OCI-LY3 (cell line): ENCODE results near the gene TCF12.
A peak's percentile ranks its signal among the peaks of the same experiment; 100 is the strongest.

Experiments
- H2AFZ ChIP-seq: fragments of 200-600, 300-600 bp; shearing (Covaris generic); 2 replicates; pipeline ENCODE4 v1.6.0; 2014; ENCODE audit warnings: antibody characterized with exemption, low read depth, low read length
- H3K27ac ChIP-seq: fragments of 200-600, 300-600 bp; sonication (generic); 2 replicates; pipeline ENCODE4 v1.5.1; 2014; ENCODE audit warnings: mild to moderate bottlenecking, low read length, moderate library complexity, mixed read lengths
- H3K27me3 ChIP-seq: fragments of 200-600, 300-600 bp; sonication (generic); 2 replicates; pipeline ENCODE4 v1.6.1; 2014; ENCODE audit warnings: low read depth, low read length, mixed read lengths
- H3K36me3 ChIP-seq: fragments of 200-600, 300-600 bp; sonication (generic); replicated peaks from 2 replicates; pipeline ENCODE3; 2014; ENCODE audit warnings: low read depth, low read length, mixed read lengths
- H3K4me1 ChIP-seq: fragments of 300-600, 200-600 bp; sonication (generic); 2 replicates; pipeline ENCODE4 v1.6.1; 2014; ENCODE audit warnings: low read length, mixed read lengths
- H3K4me2 ChIP-seq: fragments of 200-600, 300-600 bp; sonication (generic); 2 replicates; pipeline ENCODE4 v1.6.1; 2014; ENCODE audit warnings: low read length, mixed read lengths
- H3K4me3 ChIP-seq: fragments of 300-600, 200-600 bp; sonication (generic); 2 replicates; pipeline ENCODE4 v1.5.1; 2014; ENCODE audit warnings: antibody characterized with exemption, mild to moderate bottlenecking, low read length, moderate library complexity
- H3K79me2 ChIP-seq: fragments of 300-600, 200-600 bp; shearing (Covaris generic); 2 replicates; pipeline ENCODE4 v1.6.1; 2014; ENCODE audit warnings: mild to moderate bottlenecking, low read length, mixed read lengths
- H3K9ac ChIP-seq: fragments of 300-600, 200-600 bp; shearing (Covaris generic); 2 replicates; pipeline ENCODE4 v1.6.0; 2014; ENCODE audit warnings: mild to moderate bottlenecking, low read length, moderate library complexity
- H3K9me3 ChIP-seq: fragments of 200-600, 300-600 bp; shearing (Covaris generic); 2 replicates; pipeline ENCODE4 v1.6.1; 2014; ENCODE audit warnings: low read length, mixed read lengths; ENCODE audit not compliant: insufficient read depth
- H4K20me1 ChIP-seq: fragments of 200-600, 300-600 bp; sonication (generic); 2 replicates; pipeline ENCODE4 v1.6.1; 2016; ENCODE audit warnings: low read length, mixed read lengths; ENCODE audit not compliant: insufficient read depth
- CTCF ChIP-seq: fragments of 200-600, 300-600 bp; sonication (generic); IDR thresholded peaks from 2 replicates; pipeline ENCODE4 v1.5.1; 2014; ENCODE audit warnings: antibody characterized with exemption, low read length, low read depth
- EZH2phosphoT487 ChIP-seq: fragments of 200-600 bp; shearing (Covaris generic); IDR thresholded peaks from 2 replicates; pipeline ENCODE4 v1.6.1; 2018; ENCODE audit warnings: antibody characterized with exemption, mixed run types, low read depth

Gene TCF12

GRCh38 chr15:56918046-56918938, at the start of gene TCF12:
TSS of gene TCF12 (plus strand) at chr15:56918644. CDS start at chr15:56919914, 1,270 bp downstream.
- H3K27me3 ChIP-seq, result no peaks in the 10 kb centered on the region
- peak within 1 kb of the TSS; percentile 65 for H2AFZ ChIP-seq
- peaks cover 10% of the 10 kb centered on the region for H3K36me3 ChIP-seq
- H4K20me1 ChIP-seq, result no peaks in the 10 kb centered on the region
- peak within 1 kb of the TSS; percentile 69 for H3K27ac ChIP-seq
- TF ChIP-seq CTCF, result peak; percentile 46
- TF ChIP-seq EZH2phosphoT487, result no peak
- H3K79me2 ChIP-seq, result peaks cover 29% of the 10 kb centered on the region
- no peaks in the 10 kb centered on the region for H3K9me3 ChIP-seq
- peak within 1 kb of the TSS; percentile 94 for H3K4me2 ChIP-seq
- peak within 1 kb of the TSS; percentile 97 for H3K4me3 ChIP-seq
- H3K9ac ChIP-seq, result peak within 1 kb of the TSS; percentile 94
- peaks cover 16% of the 10 kb centered on the region for H3K4me1 ChIP-seq

GRCh38 chr15:56869573-56869972, 48.9 kb upstream of the TCF12 start:
- no peaks in the 10 kb centered on the region for H3K27me3 ChIP-seq
- H3K4me3 ChIP-seq, result no peak overlapping the region
- H3K4me1 ChIP-seq, result peaks cover 10% of the 10 kb centered on the region
- no peak overlapping the region for H2AFZ ChIP-seq
- TF ChIP-seq EZH2phosphoT487, result no peak
- TF ChIP-seq CTCF, result peak; percentile 94
- H3K36me3 ChIP-seq, result no peaks in the 10 kb centered on the region
- no peaks in the 10 kb centered on the region for H4K20me1 ChIP-seq
- no peaks in the 10 kb centered on the region for H3K9me3 ChIP-seq
- no peak overlapping the region for H3K4me2 ChIP-seq
- H3K27ac ChIP-seq, result no peak overlapping the region
- no peak overlapping the region for H3K9ac ChIP-seq
- no peaks in the 10 kb centered on the region for H3K79me2 ChIP-seq

GRCh38 chr15:56871185-56871584, 47.3 kb upstream of the TCF12 start:
- TF ChIP-seq EZH2phosphoT487, result no peak
- TF ChIP-seq CTCF, result no peak
- Histone ChIP-seq H3K9ac (no peak overlapping the region), H3K27ac (no peak overlapping the region), H3K27me3 (no peaks in the 10 kb centered on the region), H3K4me2 (no peak overlapping the region), H3K4me1 (peaks cover 9% of the 10 kb centered on the region), H3K4me3 (no peak overlapping the region), H4K20me1 (no peaks in the 10 kb centered on the region), H2AFZ (no peak overlapping the region), H3K36me3 (no peaks in the 10 kb centered on the region), H3K79me2 (no peaks in the 10 kb centered on the region), H3K9me3 (no peaks in the 10 kb centered on the region)

- H3K79me2 ChIP-seq, result no peaks in the 10 kb centered on the region
- H3K27ac ChIP-seq, result no peak overlapping the region
- TF ChIP-seq CTCF, result no peak
- no peak for TF ChIP-seq EZH2phosphoT487
- H4K20me1 ChIP-seq, result no peaks in the 10 kb centered on the region
- H3K4me1 ChIP-seq, result peaks cover 3% of the 10 kb centered on the region
- no peak overlapping the region for H3K9ac ChIP-seq
- no peak overlapping the region for H3K4me3 ChIP-seq
- H3K36me3 ChIP-seq, result no peaks in the 10 kb centered on the region
- no peak overlapping the region for H3K4me2 ChIP-seq
- H2AFZ ChIP-seq, result no peak overlapping the region
- no peaks in the 10 kb centered on the region for H3K27me3 ChIP-seq
- H3K9me3 ChIP-seq, result no peaks in the 10 kb centered on the region
Observed at GRCh38 chr15:56871867-56872266, 46.6 kb upstream of the TCF12 start.
